SK-N-SH (cell line): ENCODE data around the gene TLX3.

Source experiments
- FOSL2 ChIP-seq: IDR thresholded peaks from 2 replicates; pipeline ENCODE4 v1.4.0; 2012; ENCODE audit warnings: low read depth, mild to moderate bottlenecking, moderate library complexity, borderline replicate concordance
- IRF3 ChIP-seq: fragments of 150-350 bp; IDR thresholded peaks from 2 replicates; pipeline ENCODE4 v1.6.1; 2016; ENCODE audit warnings: mild to moderate bottlenecking, low read depth, low read length
- MXI1 ChIP-seq: IDR thresholded peaks from 2 replicates; pipeline ENCODE4 v1.6.1; 2012; ENCODE audit warnings: mild to moderate bottlenecking, low read depth, low read length, improper control_type of control experiment
- POLR2AphosphoS5 ChIP-seq: IDR thresholded peaks from 2 replicates; pipeline ENCODE4 v1.6.1; 2012; ENCODE audit warnings: low read depth, low read length
- RAD21 ChIP-seq: IDR thresholded peaks from 2 replicates; pipeline ENCODE4 v1.6.1; 2012; ENCODE audit warnings: mild to moderate bottlenecking, low read length
- RFX5 ChIP-seq: IDR thresholded peaks from 2 replicates; pipeline ENCODE4 v1.6.1; 2012; ENCODE audit warnings: mild to moderate bottlenecking, improper control_type of control experiment, low read length
- TAF1 ChIP-seq: IDR thresholded peaks from 2 replicates; pipeline ENCODE4 v1.6.1; 2012; ENCODE audit warnings: low read depth, mild to moderate bottlenecking, low read length, moderate library complexity, borderline replicate concordance
- TCF12 ChIP-seq: IDR thresholded peaks from 2 replicates; pipeline ENCODE4 v1.4.0; 2012
- TF ChIP-seq, protein P1 (sequence below): fragments of 200-600 bp; sonication (generic); IDR thresholded peaks from 2 replicates; pipeline ENCODE4 v1.6.1; 2017; ENCODE audit warnings: antibody characterized with exemption, mild to moderate bottlenecking, moderate library complexity
- TF ChIP-seq, protein P2 (sequence below): IDR thresholded peaks from 2 replicates; pipeline ENCODE4 v1.6.1; 2012; ENCODE audit warnings: mild to moderate bottlenecking, low read depth, low read length, moderate library complexity

GRCh38 chr5:171269717-171270116 is 39.3 kb upstream of the TLX3 start:
- TF ChIP-seq, protein P1, sequence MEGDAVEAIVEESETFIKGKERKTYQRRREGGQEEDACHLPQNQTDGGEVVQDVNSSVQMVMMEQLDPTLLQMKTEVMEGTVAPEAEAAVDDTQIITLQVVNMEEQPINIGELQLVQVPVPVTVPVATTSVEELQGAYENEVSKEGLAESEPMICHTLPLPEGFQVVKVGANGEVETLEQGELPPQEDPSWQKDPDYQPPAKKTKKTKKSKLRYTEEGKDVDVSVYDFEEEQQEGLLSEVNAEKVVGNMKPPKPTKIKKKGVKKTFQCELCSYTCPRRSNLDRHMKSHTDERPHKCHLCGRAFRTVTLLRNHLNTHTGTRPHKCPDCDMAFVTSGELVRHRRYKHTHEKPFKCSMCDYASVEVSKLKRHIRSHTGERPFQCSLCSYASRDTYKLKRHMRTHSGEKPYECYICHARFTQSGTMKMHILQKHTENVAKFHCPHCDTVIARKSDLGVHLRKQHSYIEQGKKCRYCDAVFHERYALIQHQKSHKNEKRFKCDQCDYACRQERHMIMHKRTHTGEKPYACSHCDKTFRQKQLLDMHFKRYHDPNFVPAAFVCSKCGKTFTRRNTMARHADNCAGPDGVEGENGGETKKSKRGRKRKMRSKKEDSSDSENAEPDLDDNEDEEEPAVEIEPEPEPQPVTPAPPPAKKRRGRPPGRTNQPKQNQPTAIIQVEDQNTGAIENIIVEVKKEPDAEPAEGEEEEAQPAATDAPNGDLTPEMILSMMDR, result no peak
- TF ChIP-seq POLR2AphosphoS5 (no peak), IRF3 (no peak), TAF1 (no peak), RAD21 (no peak), MXI1 (no peak), TCF12 (no peak), RFX5 (no peak), FOSL2 (no peak)
- TF ChIP-seq, protein P2, sequence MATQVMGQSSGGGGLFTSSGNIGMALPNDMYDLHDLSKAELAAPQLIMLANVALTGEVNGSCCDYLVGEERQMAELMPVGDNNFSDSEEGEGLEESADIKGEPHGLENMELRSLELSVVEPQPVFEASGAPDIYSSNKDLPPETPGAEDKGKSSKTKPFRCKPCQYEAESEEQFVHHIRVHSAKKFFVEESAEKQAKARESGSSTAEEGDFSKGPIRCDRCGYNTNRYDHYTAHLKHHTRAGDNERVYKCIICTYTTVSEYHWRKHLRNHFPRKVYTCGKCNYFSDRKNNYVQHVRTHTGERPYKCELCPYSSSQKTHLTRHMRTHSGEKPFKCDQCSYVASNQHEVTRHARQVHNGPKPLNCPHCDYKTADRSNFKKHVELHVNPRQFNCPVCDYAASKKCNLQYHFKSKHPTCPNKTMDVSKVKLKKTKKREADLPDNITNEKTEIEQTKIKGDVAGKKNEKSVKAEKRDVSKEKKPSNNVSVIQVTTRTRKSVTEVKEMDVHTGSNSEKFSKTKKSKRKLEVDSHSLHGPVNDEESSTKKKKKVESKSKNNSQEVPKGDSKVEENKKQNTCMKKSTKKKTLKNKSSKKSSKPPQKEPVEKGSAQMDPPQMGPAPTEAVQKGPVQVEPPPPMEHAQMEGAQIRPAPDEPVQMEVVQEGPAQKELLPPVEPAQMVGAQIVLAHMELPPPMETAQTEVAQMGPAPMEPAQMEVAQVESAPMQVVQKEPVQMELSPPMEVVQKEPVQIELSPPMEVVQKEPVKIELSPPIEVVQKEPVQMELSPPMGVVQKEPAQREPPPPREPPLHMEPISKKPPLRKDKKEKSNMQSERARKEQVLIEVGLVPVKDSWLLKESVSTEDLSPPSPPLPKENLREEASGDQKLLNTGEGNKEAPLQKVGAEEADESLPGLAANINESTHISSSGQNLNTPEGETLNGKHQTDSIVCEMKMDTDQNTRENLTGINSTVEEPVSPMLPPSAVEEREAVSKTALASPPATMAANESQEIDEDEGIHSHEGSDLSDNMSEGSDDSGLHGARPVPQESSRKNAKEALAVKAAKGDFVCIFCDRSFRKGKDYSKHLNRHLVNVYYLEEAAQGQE, result no peak
